Activated CD4-positive, alpha-beta T cell treated with anti-CD3 and anti-CD28 coated beads, Interleukin-2, Interleukin-6, amounts not matched to agents 100 ng/mL and 50 ng/mL, durations not matched to agents 16 hours and 8 hours (primary cell): ENCODE measurements around the gene SIX1.

Experiments
- DNase-seq: peaks from one replicate; pipeline ENCODE4 v3.0.0-alpha.2; 2020

SIX1 gene

DNA sequence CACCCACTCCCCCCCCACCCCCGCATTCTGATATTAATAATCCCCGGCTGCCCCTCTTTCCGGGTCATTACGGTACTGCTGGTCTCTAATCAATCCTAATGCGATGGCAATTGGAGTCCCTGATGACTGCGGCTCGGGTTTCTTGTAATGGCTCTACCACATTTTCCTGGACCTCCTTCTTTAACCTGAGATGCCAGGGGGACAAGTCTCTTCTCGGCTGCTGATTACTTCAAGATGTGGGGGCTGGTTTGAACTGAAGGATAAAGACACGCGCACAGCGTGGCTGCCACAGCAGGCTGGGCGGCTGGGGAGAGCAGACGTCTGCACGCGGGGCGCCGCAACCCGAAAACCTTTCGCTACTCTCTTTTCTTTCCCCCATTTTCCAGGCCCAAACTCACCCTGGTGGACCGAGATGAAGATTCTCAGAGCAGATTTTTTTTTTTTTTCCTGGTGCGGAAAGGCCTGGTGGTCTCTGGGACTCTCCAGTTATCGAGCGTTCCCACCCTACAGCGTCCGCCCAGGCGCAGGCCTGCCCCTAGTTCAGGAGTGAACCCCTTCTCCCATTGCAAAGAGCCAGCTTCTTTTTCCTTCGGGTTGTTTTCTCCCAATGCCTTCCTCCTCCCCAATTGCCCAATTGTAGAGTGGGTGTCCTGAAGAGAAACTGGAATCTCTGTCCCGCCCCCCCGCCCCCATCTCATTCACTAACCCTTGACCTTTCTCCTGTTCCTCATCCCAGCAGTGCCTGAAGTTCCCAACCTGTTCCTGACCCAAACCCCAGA lies 6.0 kb upstream of the SIX1 start:
- no peak for DNase-seq

DNA sequence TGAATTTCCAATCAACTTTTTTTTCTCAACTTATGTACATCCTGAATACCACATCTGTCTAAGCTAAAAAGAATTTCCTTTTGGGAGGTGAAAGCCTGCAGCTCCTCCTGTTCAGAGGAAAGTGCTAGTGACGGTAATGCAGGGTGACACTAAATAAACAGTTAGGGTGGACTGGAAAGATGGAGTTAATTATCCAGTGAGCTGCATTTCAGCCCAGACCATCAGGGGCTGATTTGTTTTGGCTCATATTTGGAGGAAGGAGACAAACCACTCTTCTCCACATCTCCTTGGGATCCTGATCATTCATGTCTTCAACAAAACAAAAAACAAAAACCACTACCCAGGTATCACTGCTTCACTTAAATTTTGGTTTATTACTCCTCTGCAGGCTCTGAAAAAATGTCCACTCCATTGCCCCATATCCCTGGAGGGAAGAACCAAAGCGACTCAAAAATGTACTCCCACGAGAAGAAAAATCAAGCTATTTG lies 5.1 kb upstream of the SIX1 start:
- DNase-seq = no peak

DNA sequence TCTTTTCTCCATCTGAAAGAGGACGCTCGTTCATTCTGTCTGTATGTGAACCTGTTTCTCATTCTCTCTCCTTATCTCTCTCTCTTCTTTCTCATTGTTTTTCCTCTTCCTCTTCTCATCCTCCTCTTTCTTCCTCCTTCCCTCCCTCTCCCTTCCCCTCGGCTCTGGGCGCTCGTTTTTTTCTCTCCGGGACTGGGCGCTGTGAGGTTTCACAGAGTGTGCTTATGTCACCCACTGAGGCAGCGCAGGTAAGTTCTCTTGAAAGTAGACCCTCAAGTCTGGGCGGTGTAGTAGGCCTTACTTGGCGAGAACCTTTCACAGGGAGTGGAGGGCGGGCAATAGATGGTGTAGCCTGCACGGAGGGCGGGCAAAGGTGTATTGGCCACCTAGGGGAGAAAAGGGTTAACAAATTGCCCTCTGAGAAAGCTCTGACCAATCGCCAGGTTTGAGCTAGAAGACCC lies 4.5 kb upstream of the SIX1 start:
- no peak for DNase-seq

DNA sequence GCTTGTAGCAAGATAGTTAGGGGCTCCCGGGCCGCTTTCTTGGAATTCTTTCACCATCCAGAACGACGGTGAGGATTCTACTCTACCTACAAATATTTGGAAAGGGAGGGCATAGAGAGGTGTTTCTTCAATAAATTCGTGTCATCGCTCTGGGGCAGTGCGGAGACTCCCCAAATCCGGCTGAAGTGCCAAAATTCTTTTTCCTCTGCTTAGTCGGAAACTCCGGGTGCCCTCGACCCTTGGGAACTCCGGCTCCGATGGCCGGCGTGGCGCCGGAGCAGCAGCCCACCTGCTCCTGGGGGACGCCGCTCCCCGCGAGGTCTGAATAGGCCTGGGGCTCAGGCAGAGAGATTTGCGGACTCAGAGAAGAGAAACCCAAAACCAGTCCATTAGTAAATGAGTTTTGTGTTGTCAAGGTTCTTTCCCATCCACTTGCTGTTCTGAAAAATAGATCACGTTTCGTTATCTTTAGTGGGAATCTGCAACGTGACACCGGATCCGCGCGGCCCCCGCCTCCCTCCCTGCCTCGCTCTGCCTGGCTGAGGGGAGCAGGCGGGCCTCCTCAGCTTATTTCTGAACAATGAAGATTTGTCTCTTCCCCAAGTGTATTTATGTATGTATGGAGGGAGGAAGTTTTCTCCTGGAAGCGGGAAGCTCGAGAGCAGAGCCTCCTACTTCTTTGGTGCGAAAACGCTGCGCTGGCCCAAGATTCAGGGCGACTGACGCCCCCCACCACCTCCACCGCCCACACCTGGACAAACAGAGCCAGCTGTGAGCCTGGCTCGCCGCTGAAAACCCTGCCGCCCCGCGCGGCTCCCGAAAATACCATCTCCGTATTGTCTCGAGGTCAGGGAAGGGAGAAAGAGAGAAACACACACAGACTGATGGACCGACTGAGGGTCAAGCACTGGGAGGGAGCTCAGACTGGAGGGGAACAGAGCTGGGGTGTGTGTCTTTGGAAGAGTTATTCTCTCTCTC lies 3.7 kb upstream of the SIX1 start:
- DNase-seq = no peak

DNA sequence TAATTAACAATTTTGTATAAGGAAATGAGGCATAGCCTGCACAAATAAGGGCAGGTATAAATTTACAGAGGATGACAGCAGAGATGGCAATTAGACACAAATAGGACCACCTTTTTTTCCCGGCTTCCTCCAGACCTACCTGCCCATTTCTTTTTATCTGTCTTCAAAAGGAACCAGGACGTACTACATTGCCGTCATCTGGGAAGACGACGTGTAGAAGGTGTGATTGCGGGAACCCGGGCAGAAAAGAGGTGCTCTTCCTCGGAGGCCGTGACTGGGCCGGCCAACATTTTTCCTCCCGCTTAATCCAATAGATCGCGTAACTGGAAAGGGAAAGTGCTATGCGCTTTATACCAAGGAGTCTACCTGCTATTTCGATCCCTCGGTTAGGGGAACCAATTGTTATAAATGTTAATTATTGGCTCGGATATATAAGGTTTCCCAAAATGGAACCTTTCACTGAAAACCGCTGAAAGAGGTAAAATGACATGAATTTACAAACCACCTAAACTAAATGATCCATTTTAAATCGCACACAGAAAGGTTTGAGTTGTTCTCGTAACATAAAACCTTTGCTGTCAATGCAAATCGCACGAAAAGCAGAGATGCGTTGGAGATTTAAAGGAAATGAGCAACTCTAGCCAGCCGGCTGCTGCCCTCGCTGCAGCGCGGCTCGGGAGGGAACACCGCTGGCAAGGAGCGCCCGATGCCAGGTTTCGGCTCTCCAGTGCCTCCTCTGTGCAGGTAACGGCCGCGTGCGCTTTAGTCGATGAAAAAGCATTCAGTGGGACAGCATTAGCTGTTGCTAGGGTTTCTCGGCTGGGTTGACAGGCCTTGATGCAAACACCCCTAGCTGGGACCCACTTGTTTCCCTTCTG lies 2.8 kb upstream of the SIX1 start:
- DNase-seq = no peak

DNA sequence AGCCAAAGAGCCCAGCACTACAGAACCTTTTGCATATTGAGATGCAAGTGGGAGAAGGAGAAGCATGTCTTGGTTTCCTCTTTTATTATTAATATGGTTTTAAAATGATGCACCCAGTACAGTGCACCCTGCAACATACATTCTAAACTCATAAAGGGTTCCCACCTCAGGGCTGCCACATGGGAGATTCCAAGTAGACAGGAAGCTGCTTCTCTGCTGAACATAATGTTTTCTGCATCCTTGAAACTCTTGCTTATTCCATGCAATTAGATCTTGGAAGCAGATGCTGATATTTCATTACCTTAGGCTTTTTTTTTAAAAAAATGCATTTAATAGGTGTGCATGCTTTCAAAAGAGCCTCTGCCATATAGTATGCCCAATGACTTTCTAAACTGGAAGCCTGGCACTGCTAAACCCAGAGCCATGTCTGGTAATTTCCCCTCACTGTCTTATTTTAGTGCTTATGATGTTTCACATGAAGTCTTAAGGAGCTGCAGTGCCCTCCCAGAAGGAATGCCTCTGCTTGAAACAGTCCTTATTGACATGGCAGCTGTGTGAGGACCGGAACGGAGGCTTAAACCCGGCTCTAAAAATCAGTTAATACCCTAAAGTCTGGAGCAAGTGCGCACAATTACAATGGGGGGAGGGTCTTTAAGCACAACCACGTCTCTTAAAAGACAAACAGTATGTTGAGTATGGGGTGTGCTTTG lies 2.0 kb upstream of the SIX1 start:
- no peak for DNase-seq

DNA sequence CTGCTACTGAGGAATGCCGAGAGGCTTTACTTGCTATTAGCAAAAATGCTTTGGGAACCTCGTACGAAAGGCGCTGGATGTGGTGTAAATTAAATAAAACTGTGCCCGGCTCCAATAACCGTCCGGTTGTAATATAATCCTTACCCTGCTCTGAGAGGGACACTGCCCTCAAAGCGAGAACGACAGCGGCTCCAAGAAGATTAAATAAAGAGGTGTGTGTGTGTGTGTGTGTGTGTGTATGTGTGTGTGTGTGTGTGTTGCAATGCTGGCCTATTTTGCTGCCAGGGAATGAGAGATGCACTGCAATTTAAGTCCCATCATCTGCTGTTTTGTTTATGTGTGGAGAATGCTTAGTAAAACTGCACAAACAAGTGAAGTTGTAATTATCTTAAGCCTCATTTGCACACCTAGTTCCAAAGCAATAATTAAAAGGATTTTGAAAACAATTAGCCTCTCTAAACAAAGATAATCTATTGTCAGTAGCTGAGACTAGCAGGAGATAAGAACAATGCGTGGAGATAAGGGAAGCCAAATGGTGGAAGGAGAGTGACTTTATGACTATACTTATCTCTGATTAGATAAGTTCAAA lies 1.2 kb upstream of the SIX1 start:
- DNase-seq = no peak

DNA sequence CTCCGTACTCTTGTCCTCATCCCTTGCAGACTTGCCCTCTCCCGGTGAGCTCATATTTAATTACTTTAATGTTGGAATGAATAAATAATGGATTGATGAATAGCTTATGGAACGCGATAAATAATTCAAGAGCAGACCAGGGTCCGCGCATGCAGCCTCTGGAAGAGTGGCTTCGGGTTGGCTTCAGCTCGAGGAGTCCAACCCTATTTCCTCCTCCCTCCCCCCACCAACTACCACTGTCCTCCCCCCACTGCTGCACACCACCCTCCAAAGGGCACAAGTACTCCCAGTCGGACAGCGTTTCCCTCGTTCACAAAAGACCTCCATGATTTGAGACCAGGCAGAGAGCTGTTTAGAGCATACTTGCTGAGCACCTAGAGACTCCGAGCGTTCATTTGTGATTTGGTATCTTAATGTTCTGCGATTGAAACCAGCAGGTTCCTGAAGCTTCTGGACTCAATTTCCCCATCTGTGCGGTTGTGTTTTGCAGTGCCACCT lies 647 bp upstream of the SIX1 start:
- no peak for DNase-seq

DNA sequence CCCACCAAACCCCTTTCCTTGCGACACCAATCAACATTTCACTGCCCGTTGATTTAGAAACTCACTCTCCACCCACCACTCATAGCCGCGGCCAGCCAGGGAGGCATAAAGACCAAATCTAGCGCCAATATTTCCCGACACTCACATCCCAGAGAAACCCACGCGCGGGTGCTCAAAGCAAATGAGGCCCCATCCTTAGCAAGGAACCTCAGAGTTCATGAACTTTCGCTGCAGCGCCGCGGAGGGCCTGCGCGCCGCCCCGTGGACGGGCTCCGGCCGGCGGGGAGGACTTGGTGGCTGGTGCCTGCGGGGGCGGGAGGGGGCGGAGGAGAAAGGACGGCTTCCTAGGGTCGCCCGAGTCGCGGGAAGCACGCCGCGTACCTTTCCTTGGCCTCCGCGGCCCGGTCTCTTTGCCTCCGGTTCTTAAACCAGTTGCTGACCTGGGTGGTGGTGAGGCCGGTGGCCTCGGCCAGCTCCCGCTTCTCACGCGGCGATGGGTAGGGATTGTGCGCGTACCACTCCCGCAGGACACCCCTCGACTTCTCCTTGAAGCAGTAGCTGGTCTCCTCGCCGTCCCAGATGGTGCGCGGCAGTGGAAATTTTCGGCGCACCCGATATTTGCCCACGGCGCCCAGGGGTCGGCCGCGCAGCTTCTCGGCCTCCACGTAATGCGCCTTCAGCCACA lies 886 bp downstream of the SIX1 start:
- DNase-seq = no peak

DNA sequence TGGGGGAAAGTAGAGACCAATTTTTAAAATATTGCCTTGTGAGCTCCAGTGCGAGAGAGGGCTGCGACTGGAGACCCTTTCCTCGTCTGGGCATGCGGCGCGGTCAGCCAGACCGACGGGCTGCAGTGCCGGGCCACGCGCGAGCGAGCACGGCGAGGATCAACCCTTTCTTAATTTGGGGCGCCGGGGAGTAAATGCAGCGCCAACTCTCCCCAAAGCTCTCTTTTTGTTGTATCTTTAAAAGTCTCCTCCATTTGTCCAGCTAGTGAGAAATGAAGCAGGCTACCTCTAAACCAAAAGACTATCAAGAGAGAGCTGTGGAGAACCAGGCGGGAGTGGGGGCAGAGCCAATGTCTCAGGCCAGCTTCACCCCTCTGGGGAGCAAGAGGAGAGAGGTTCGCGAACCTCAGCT lies 1.4 kb downstream of the SIX1 start:
- DNase-seq = no peak

DNA sequence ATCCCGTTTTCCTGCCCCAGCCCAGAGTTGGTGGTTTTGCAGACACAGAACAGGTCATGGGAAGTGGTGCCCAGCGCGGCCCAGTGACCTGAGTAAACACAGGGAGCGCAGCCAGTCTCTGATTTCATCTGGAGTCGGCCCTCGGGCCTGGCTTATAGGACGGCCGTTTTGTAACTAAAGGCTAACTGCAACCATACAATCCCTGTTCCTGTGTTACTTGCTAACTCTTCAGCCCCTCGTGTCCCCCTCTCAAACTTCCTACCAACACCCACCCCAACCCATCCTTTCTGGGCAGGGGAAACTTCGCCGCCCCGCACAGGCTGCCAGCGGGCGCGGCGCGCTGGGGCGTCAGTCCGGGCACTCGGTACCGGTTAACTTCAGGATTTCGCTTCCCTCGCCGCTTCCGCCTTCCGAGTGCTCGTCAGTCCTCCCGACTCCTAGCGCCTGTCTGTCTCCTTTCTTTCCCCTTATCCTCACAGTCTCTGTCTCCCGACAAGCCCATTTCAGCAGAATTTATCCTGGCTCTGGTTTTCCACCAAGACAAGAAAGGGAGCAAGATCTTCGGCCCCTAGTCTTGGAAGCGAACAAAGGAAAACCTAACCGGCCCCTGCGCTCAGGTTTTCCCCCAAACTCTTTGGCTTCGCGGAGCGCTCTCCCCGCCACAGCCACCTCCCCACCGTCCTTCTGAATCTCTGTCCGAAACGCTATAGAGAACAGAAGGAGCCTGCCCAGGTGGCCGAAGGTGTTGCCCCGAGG lies 2.0 kb downstream of the SIX1 start:
- no peak for DNase-seq

DNA sequence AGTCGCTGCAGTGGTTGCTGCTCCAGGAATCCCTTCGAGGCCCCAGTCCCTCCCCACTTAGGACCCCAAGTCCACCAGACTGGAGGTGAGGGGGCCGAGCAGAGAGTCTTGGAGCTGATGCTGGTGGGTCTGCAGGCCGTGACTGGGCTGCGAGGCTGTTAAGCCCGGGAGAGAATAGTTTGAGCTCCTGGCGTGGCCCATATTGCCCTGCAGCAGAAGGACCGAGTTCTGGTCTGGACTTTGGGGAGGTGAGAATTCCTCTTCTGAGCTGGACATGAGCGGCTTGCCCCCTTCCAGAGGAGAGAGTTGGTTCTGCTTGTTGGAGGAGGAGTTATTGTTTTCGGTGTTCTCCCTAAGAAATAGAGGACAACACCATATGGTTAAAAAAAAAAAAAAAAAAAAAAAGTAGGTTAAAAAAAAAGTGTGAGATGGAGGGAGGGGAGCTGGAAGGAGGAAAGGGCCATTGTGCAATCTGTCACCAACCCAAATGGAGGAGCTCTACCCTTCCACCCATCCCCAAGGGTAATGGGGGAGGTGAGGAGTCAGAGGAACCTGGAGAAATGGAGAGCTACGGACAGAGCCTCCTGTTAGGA lies 3.0 kb downstream of the SIX1 start:
- DNase-seq = no peak

DNA sequence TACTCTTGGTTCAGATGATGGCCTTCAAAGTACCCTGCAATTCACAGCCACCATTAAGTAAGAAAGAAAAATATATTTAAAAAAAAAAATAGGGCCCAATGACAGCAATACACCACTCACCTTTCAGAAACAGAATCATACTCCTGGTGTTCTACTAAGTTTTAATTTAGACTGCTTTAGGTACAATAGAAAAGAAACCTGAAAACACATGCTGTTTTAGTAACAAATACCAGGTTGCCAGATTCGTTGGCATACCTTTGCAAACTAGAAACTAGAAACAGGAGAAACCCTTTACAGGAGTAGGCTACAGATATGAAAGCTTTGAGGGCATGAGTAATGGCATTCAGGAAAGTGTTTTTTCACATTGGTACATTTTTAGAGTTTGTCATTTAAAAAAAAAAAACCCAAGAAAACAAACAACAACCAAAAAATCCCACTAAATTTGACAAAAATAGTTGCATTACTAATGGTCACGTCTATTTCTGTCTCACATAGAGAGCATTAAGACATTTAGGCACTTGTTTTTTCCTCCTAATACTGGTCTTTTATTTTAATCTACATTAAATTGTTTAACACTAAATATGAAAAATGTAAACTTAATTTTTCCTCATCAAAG lies 4.0 kb downstream of the SIX1 start:
- DNase-seq = no peak

DNA sequence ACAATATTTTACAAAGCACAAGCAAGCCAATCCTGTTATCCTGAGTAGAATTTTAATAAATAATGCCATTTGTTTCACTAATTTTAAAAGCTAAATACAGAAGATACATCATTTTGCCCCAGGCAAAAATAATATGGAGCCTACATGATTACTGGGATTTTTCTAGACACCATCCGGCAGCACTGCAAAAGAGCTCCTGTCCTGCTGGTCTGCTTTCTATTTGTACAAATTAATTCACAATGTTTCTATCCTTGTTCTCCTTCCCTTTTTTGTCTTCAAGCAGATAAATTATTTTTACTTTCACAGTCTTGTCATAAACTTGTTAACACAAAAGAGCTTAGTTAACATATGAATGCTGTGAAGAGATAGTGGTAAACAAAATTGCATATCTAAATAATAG lies 4.6 kb downstream of the SIX1 start:
- DNase-seq = no peak

DNA sequence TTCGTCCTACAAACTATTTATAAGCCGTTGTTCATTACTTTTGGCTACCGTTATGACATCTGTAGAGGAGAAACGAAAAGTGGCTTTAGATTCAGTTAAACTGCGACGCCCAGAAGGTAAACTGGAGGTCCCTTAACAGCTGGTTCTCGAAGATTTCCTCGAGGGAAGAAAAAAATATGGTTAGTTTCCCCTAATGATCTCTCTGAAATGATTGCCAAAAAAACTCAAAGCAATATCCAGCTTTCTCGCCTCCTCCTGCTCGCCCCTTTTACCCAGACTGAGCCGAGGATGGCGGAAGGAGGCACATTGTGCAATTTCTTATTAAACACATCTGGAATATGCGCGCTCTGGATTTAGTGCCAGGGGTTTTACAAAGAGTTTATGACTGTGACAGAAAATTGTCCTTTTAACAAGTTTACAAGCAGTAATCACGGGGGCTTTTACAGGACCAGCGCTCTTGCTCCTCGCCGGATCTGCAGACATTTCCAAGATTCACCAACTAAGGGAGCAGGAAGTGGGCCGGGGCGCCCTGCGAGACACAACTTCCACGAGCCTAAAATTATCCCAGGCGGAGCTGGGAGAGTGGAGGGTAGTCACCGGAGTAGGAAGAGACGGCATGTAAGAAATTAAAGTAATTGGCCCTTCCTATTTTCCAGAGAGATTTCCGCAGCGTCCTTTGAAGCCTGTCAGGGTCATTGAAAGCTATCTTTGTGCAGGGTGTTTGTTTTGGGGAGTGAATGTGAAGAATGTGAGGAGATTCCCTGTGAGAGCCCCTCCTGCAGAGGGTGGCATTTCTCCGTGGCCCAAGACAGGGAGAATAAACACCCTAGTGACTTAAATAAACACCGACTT lies 5.6 kb downstream of the SIX1 start:
- DNase-seq = no peak

DNA sequence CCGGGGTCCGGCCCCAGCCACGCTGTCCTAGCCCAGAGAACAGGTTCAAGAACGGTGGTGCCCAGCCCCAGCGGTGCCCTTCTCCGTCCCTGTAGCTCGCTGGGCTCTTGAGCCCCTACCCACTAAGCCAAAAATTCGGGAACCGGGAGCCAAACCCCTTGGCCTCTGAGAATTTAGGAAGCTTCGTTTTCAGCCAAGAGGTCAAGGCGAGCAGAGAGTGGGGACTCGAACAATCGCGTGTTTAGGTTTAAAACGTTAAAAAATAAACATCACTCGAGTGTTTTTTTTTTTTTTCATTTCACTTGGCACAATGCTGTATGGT lies 6.2 kb downstream of the SIX1 start:
- DNase-seq = no peak

DNA sequence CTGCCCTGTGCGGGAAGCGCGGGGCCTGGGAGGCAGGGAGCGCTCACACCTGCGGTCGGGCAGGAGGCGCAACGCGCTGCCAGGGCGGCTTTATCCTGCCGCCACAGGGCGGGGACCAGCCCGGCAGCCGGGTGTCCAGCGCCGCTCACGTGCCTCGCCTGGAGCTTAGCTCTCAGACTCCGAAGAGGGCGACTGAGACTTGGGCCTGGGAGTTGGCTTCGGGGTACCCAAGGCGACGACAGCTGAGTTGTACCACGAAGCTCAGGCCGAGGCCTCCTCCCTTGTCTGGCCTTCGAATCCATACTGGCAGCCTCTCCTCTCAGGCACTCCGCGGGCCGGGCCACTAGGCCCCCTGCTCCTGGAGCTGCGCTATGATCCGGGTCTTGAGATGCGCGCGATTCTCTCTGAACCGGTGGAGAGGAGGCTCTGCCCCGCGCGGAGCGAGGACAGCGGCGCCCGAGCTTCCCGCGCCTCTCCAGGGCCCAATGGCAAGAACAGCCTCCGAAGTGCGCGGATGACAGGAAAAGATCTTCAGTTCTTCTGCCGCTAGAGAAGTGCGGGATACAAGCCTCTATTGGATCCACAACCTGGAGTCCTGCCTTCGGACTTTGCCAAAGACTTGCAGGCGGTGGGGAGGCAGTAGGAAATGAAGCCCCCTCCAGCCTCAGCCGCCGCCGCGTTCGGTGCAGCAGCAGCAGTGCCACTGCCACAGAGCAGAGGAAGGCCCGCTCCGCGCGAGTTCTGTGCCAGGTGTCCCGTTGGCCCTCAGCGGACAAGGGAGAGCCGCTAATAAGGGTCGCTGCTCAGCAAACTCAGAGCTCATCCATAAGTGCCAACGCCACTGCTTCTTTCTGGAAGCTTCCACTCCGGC lies 6.8 kb downstream of the SIX1 start:
- DNase-seq = no peak
